Measurements from ENCODE around the gene OR2D3. TPM values are rescaled to one million over a fixed set of nuclear protein-coding genes. Genes with fewer than 3 reads are reported as not detected.

OR2D3 gene, protein sequence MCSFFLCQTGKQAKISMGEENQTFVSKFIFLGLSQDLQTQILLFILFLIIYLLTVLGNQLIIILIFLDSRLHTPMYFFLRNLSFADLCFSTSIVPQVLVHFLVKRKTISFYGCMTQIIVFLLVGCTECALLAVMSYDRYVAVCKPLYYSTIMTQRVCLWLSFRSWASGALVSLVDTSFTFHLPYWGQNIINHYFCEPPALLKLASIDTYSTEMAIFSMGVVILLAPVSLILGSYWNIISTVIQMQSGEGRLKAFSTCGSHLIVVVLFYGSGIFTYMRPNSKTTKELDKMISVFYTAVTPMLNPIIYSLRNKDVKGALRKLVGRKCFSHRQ
- not detected for total RNA-seq

DNA sequence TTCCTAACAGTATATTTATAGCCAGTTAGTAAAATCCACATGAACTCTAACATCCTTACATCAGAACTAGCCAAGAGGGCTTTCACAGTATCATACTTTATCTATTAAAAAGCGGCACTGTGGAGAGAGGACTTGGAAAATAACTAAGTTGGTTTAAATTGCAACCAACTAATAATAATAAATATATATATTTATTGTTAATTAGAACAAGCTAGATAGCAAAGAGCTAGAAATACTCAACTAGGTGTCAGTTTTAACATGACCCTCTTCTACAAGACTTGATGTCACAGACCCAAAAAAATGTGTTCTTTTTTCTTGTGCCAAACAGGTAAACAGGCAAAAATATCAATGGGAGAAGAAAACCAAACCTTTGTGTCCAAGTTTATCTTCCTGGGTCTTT lies at the start of gene OR2D3:
OR2D3 (plus strand) TSS at position 301 of the 400 bp plus-strand sequence; CDS start at position 301, 0 bp downstream.

DNA sequence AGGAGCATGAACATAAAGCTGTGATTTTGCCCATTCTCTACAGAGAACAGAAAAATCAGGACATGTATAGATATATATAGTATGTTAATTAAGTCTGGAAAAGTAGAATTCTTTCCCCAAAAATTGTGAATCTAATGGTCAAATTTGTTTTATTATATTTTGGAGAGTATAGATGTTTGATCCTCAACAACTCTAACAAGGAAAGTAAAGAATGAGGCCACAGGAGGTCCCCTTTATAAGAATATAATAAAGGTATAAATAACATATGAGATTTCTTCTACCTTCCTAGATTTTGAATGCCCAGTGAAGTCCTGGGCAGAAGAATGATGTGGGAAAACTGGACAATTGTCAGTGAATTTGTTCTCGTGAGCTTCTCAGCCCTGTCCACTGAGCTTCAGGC lies 44.5 kb upstream of the OR2D3 start, which contains the start of gene OR10A4:
OR10A4 (plus strand) TSS at position 301 of the 400 bp plus-strand sequence; CDS start at position 324, 23 bp downstream.

DNA sequence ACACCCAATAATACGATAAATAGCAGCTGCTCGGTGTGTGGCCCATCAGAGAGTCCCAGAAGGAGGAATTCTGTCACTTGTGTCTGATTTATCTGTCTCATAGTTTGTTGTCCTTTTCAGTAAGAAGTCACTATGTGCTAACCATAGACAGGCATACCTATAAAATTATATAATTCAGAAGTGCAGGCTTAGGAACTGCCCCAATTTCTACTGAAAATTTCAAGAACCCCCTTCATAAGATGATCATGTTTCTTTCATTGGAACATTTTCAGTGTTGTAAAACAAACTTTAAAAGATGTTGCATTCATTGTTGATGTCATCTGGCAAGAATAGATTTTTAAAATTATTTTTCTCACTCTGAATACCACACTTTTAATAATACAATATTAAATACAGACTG lies 28.4 kb upstream of the OR2D3 start, which contains the start of gene OR2D2:
OR2D2 (minus strand) TSS at position 101 of the 400 bp plus-strand sequence; CDS start at position 101, 0 bp downstream.

DNA sequence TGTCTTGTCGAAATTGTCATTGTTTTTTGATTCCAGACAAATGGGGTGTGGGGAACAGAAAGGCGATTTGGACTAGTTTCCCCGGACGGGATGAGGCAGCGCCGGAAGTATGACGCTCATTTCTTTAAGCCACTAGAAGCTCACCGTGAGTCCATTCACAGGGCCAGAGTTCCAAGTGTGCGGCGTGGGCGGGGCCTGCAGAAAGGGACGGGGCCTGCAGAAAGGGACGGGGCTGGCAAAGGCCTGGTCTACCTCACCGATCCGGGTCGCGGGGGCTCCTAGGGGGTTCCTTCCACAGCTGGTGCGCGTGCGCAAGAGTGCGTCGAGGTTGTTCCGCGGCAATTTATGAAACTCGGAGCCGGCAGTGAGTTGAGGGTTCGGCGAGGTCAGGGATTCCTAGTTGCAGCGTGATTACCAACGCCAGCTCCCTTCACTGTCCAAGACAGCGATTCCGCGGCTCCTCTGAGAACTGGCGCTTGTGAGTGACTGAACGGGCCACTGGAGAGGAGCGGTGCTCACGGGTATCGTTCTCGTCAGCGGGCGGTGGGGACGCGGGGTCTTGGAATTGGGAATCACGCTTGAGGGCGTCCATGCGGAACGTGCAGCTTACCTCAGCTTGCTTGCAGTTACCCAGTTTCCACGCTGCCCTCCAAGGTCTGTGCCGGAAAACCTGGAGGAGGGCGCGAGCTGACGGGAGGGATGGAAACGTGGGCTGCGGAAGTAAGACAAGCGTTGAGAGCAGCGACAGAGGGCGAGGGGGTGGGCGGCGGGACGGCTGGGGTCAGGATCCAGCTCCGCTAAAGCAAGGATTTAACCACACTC lies 5.6 kb downstream of the OR2D3 start, which contains the start of gene ZNF215:
ZNF215 (plus strand) TSS at position 219 of the 822 bp plus-strand sequence. CDS start 5,847 bp downstream, outside the sequence.

Other genes starting within 250 kb of the OR2D3 start
- gene MRPL17, start 237.7 kb upstream of the OR2D3 start, total RNA-seq = 10 to 100 TPM; 37.9 to 84.6 TPM
- gene OR2AG2, start 149.0 kb upstream of the OR2D3 start, total RNA-seq = under 1 TPM; 0.34 to 1.00 TPM
- gene OR2AG1, start 138.0 kb upstream of the OR2D3 start, total RNA-seq = not detected
- gene OR6A2, start 121.3 kb upstream of the OR2D3 start, total RNA-seq = under 1 TPM; 0.33 to 0.69 TPM
- gene OR10A5, start 75.3 kb upstream of the OR2D3 start, total RNA-seq = not detected
- gene OR10A2, start 57.9 kb upstream of the OR2D3 start, total RNA-seq = not detected
- gene OR10A4, start 44.4 kb upstream of the OR2D3 start, total RNA-seq = not detected
- under 1 TPM; 0.69 to 1.00 TPM for gene OR2D2, start 28.5 kb upstream of the OR2D3 start, total RNA-seq
- 1 to 10 TPM; 4.5 to 7.7 TPM for gene ZNF215, start 5.4 kb downstream of the OR2D3 start, total RNA-seq
- 1 to 10 TPM; 2.0 to 2.1 TPM for gene ZNF214, start 99.3 kb downstream of the OR2D3 start, total RNA-seq
- gene NLRP14, start 99.5 kb downstream of the OR2D3 start, total RNA-seq = under 1 TPM; under 0.01 to 0.34 TPM
- not detected for gene RBMXL2, start 168.0 kb downstream of the OR2D3 start, total RNA-seq